ENCODE data around the gene ANKRD39. TPM values are rescaled to one million over a fixed set of nuclear protein-coding genes. Genes with fewer than 3 reads are reported as not detected.

Gene ANKRD39
- total RNA-seq: 10 to 100 TPM; 25.0 to 27.3 TPM

GRCh38 chr2:96857667-96858372, at the start of gene ANKRD39:
ANKRD39 (minus strand) TSS chr2:96858016; CDS start chr2:96857987, 29 bp downstream.
- Mint-ChIP-seq H3K36me3 (ENCODE audit: low read depth) (peaks cover 14% of the 10 kb centered on the region), H3K4me3 (peak within 1 kb of the TSS; percentile 86), H3K9me3 (no peaks in the 10 kb centered on the region), H3K27ac (peak within 1 kb of the TSS; percentile 71), H3K27me3 (ENCODE audit: low read depth) (no peaks in the 10 kb centered on the region), H3K4me1 (ENCODE audit: low read depth) (peaks cover 34% of the 10 kb centered on the region)
- DNase-seq: peak; percentile 99
- intact Hi-C loops (cut with micrococcal nuclease): loop anchor here (1.0 to 5.0 kb wide), 8 partner anchors 9 to 254 kb away; partner anchors contain the start of genes CNNM3, CNNM4 and KANSL3
- CTCF ChIA-PET: interaction anchor here (0.6 to 10.4 kb wide), 39 partner anchors 9 to 265 kb away, joined by 3 to 214 read pairs (median 5); partner anchors contain the start of genes ANKRD23 and ANKRD36

DNA sequence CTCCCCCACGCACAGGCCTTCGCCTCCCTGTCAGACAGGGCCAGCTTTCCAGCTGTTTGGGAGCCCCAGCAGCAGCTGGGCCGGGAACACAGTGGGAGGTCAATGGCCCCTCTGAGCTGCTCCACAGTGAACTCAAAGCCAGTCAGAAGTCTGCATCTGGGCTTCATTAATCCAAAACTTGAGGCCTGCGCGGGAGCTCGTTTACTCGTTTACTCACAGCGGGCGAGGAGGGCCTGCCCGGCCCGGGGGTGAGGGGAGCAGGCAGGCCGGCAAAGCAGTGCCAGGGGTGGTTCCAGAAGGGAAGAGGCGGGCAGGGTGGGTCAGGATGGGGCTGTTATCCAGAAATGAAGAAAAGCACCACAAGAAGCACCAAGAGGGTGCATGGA, 48.9 kb upstream of the ANKRD39 start:
- peaks cover 17% of the 10 kb centered on the region for H3K4me1 Mint-ChIP-seq (ENCODE audit: low read depth)
- intact Hi-C loops (cut with micrococcal nuclease): no loop called here
- H3K27me3 Mint-ChIP-seq (ENCODE audit: low read depth): no peaks in the 10 kb centered on the region
- no peaks in the 10 kb centered on the region for H3K36me3 Mint-ChIP-seq (ENCODE audit: low read depth)
- H3K4me3 Mint-ChIP-seq: no peak overlapping the region
- CTCF ChIA-PET: no interaction called here
- H3K27ac Mint-ChIP-seq: no peak overlapping the region
- H3K9me3 Mint-ChIP-seq: no peaks in the 10 kb centered on the region
- no peak for DNase-seq

GRCh38 chr2:96903815-96904214, 46.0 kb upstream of the ANKRD39 start:
- no peak for DNase-seq
- Mint-ChIP-seq H3K36me3 (ENCODE audit: low read depth) (no peaks in the 10 kb centered on the region), H3K4me1 (ENCODE audit: low read depth) (peaks cover 3% of the 10 kb centered on the region), H3K9me3 (no peaks in the 10 kb centered on the region), H3K27ac (no peak overlapping the region), H3K27me3 (ENCODE audit: low read depth) (no peaks in the 10 kb centered on the region), H3K4me3 (no peak overlapping the region)
- intact Hi-C loops (cut with micrococcal nuclease): no loop called here
- CTCF ChIA-PET: interaction anchor here (1.6 kb wide), 1 partner anchor 13 kb away, joined by 3 read pairs; no protein-coding TSS in a partner anchor

DNA sequence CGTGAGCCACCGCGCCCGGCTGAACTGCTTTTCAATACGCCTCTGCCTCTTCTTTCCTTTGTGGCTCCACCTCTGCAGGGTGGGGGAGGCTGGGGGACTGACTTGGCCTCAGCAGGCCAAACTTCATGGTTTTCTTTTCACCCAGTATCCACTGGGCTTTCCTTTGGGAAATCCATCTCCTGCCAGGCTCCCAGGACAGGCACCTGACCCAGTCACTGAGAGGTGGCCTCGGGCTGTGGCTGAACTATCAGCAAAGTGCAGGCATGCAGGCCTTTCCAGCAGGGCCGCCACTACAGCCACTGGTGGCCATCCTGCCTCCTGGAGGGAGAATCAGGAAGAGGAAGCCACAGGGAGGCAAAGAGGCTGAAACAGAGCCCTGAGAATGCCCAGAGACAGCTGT, 45.5 kb upstream of the ANKRD39 start:
- Mint-ChIP-seq H3K9me3 (no peaks in the 10 kb centered on the region), H3K27ac (no peak overlapping the region), H3K36me3 (ENCODE audit: low read depth) (no peaks in the 10 kb centered on the region), H3K27me3 (ENCODE audit: low read depth) (no peaks in the 10 kb centered on the region), H3K4me3 (no peak overlapping the region), H3K4me1 (ENCODE audit: low read depth) (peaks cover 6% of the 10 kb centered on the region)
- intact Hi-C loops (cut with micrococcal nuclease): no loop called here
- no peak for DNase-seq
- CTCF ChIA-PET: no interaction called here

DNA sequence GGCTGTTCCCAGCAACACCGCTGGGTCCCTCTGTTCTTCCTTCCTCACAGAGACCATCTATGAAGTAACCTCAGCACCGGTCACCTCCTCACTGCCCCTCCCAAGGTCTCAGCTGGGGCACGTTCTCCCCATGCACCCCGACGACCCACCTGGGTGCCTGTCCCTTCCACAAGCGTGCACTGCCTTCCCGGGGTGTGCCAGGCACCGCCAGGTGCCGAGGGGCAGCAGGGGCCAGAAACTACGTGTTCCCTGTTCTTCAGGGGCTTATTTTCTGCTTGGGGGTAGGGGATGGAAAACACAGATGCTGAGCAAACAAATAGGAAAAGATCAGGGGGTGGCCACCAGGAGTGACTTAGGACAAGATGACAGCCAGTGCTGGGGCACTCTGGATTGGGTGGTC, 42.4 kb upstream of the ANKRD39 start:
- Mint-ChIP-seq H3K27me3 (ENCODE audit: low read depth) (no peaks in the 10 kb centered on the region), H3K4me3 (no peak overlapping the region), H3K4me1 (ENCODE audit: low read depth) (peaks cover 29% of the 10 kb centered on the region), H3K36me3 (ENCODE audit: low read depth) (no peaks in the 10 kb centered on the region), H3K27ac (no peak overlapping the region), H3K9me3 (no peaks in the 10 kb centered on the region)
- CTCF ChIA-PET: interaction anchor here (0.6 kb wide), 1 partner anchor 9 kb away, joined by 4 read pairs; no protein-coding TSS in a partner anchor
- DNase-seq: no peak
- intact Hi-C loops (cut with micrococcal nuclease): no loop called here

GRCh38 chr2:96899413-96899741, 41.6 kb upstream of the ANKRD39 start:
- no peak for DNase-seq
- Mint-ChIP-seq H3K27ac (no peak overlapping the region), H3K9me3 (no peaks in the 10 kb centered on the region), H3K4me3 (no peak overlapping the region), H3K27me3 (ENCODE audit: low read depth) (no peaks in the 10 kb centered on the region), H3K4me1 (ENCODE audit: low read depth) (peaks cover 34% of the 10 kb centered on the region), H3K36me3 (ENCODE audit: low read depth) (no peaks in the 10 kb centered on the region)
- CTCF ChIA-PET: no interaction called here
- intact Hi-C loops (cut with micrococcal nuclease): no loop called here

- H3K27ac Mint-ChIP-seq: no peak overlapping the region
- no peak overlapping the region for H3K4me3 Mint-ChIP-seq
- CTCF ChIA-PET: no interaction called here
- DNase-seq: no peak
- intact Hi-C loops (cut with micrococcal nuclease): no loop called here
- no peaks in the 10 kb centered on the region for H3K9me3 Mint-ChIP-seq
- H3K36me3 Mint-ChIP-seq (ENCODE audit: low read depth): no peaks in the 10 kb centered on the region
- H3K4me1 Mint-ChIP-seq (ENCODE audit: low read depth): peaks cover 31% of the 10 kb centered on the region
- H3K27me3 Mint-ChIP-seq (ENCODE audit: low read depth): no peaks in the 10 kb centered on the region
These were observed 41.0 kb upstream of the ANKRD39 start for GRCh38 chr2:96898641-96899412.

- H3K27me3 Mint-ChIP-seq (ENCODE audit: low read depth): no peaks in the 10 kb centered on the region
- peaks cover 35% of the 10 kb centered on the region for H3K4me1 Mint-ChIP-seq (ENCODE audit: low read depth)
- CTCF ChIA-PET: no interaction called here
- H3K36me3 Mint-ChIP-seq (ENCODE audit: low read depth): no peaks in the 10 kb centered on the region
- no peak overlapping the region for H3K4me3 Mint-ChIP-seq
- no peak overlapping the region for H3K27ac Mint-ChIP-seq
- H3K9me3 Mint-ChIP-seq: no peaks in the 10 kb centered on the region
- intact Hi-C loops (cut with micrococcal nuclease): no loop called here
- no peak for DNase-seq
These were observed 40.3 kb upstream of the ANKRD39 start for GRCh38 chr2:96898135-96898505.

DNA sequence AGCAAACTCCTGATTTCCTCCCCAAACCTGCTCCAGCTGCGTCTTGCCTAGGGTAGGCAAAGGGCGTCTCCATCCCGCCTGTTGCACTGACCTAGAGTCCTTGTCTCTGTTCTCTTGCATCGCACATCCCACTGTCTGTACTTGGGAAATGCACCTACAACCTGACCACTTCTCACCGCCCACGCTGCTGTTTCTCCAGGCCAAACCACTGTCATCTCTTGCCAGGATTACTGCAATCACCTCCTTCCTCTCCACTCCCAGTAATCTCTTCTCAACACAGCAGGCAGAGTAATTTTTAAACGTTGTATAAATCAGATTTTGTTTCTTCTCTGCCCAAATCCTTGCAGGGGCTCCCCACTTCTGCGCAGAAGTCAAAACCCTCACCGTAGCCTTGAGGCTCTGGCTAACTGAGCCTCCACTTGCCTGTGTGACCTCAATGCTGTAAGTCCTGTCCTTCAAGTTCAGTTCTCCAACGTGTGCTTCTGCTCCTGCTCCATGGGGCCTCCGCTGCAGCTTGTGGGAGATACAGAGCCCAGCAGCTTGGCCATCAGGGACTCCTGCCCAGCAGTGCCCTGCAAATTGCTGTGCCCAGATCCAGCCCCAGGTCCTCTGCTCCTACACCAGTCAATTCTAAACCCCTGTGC, 39.8 kb upstream of the ANKRD39 start:
- CTCF ChIA-PET: interaction anchor here (0.6 kb wide), 1 partner anchor 29 kb away, joined by 3 read pairs; no protein-coding TSS in a partner anchor
- H3K36me3 Mint-ChIP-seq (ENCODE audit: low read depth): no peaks in the 10 kb centered on the region

GRCh38 chr2:96895746-96896651, 38.2 kb upstream of the ANKRD39 start:
- intact Hi-C loops (cut with micrococcal nuclease): no loop called here
- Mint-ChIP-seq H3K4me3 (no peak overlapping the region), H3K27me3 (ENCODE audit: low read depth) (no peaks in the 10 kb centered on the region), H3K4me1 (ENCODE audit: low read depth) (peaks cover 52% of the 10 kb centered on the region), H3K9me3 (no peaks in the 10 kb centered on the region), H3K27ac (no peak overlapping the region), H3K36me3 (ENCODE audit: low read depth) (no peaks in the 10 kb centered on the region)
- CTCF ChIA-PET: interaction anchor here (1.7 kb wide), 1 partner anchor 38 kb away, joined by 5 read pairs; the partner anchor contains the start of gene ANKRD39
- DNase-seq: peak; percentile 36

More for the DNA sequence above, 39.8 kb upstream of the ANKRD39 start:
- Mint-ChIP-seq H3K27me3 (ENCODE audit: low read depth) (no peaks in the 10 kb centered on the region), H3K27ac (no peak overlapping the region), H3K4me1 (ENCODE audit: low read depth) (peaks cover 39% of the 10 kb centered on the region), H3K4me3 (no peak overlapping the region), H3K9me3 (no peaks in the 10 kb centered on the region)
- no peak for DNase-seq
- intact Hi-C loops (cut with micrococcal nuclease): no loop called here

GRCh38 chr2:96895032-96895745, 37.4 kb upstream of the ANKRD39 start:
- H3K4me1 Mint-ChIP-seq (ENCODE audit: low read depth): peaks cover 57% of the 10 kb centered on the region

More at GRCh38 chr2:96895032-96895745, 37.4 kb upstream of the ANKRD39 start:
- H3K36me3 Mint-ChIP-seq (ENCODE audit: low read depth): no peaks in the 10 kb centered on the region
- H3K27me3 Mint-ChIP-seq (ENCODE audit: low read depth): no peaks in the 10 kb centered on the region
- DNase-seq: no peak
- no peak overlapping the region for H3K4me3 Mint-ChIP-seq
- H3K9me3 Mint-ChIP-seq: no peaks in the 10 kb centered on the region
- no peak overlapping the region for H3K27ac Mint-ChIP-seq
- CTCF ChIA-PET: interaction anchor here (1.7 kb wide), 1 partner anchor 37 kb away, joined by 5 read pairs; the partner anchor contains the start of gene ANKRD39
- intact Hi-C loops (cut with micrococcal nuclease): no loop called here
